Immature natural killer cell (primary cell): ENCODE results near the gene SPP1. TPM values are rescaled to one million over a fixed set of nuclear protein-coding genes. Genes with fewer than 3 reads are reported as not detected.
"Not testable (repeated sequence)": the region's sequence is repeated elsewhere in the genome, so short reads cannot be mapped to it uniquely, and the experiment has no call there.

ENCODE experiments used
- DNase-seq, 3 donors: peaks; one replicate each; pipeline ENCODE4 v3.0.0; 2022; ENCODE audit warnings: mixed read lengths in 1 of 3
- H3K27ac Mint-ChIP-seq, 6 donors: one replicate each; pipeline ENCODE4 v1.8.0; 2020; ENCODE audit warnings: mixed read lengths in 6 of 6, mild to moderate bottlenecking in 5 of 6, inconsistent platforms in 4 of 6, moderate library complexity in 3 of 6
- H3K27me3 Mint-ChIP-seq, 3 donors: one replicate each; pipeline ENCODE4 v1.8.0; 2020 to 2021; ENCODE audit warnings: low read depth in 3 of 3, mild to moderate bottlenecking in 3 of 3, mixed read lengths in 3 of 3, moderate library complexity in 3 of 3, inconsistent platforms in 1 of 3
- H3K36me3 Mint-ChIP-seq, 3 donors: one replicate each; pipeline ENCODE4 v1.8.0; 2020; ENCODE audit warnings: mixed read lengths in 3 of 3, inconsistent platforms in 2 of 3, mild to moderate bottlenecking in 2 of 3
- H3K4me1 Mint-ChIP-seq, 2 donors: one replicate each; pipeline ENCODE4 v1.8.0; 2020; ENCODE audit warnings: inconsistent platforms in 2 of 2, mild to moderate bottlenecking in 2 of 2, mixed read lengths in 2 of 2, moderate library complexity in 1 of 2
- H3K4me3 Mint-ChIP-seq, 5 donors: one replicate each; pipeline ENCODE4 v1.8.0; 2020; ENCODE audit warnings: mild to moderate bottlenecking in 5 of 5, mixed read lengths in 5 of 5, inconsistent platforms in 3 of 5, moderate library complexity in 3 of 5
- H3K9me3 Mint-ChIP-seq, 6 donors: one replicate each; pipeline ENCODE4 v1.8.0; 2020; ENCODE audit warnings: mild to moderate bottlenecking in 6 of 6, mixed read lengths in 6 of 6, inconsistent platforms in 4 of 6, moderate library complexity in 3 of 6
- polyA plus RNA-seq, 3 donors: library from polyadenylated mRNA; unstranded; fragments of 300-500 nt; fragmentation: Illumina TruSeq; gene quantifications; one replicate each; pipeline ENCODE4 v1.2.3, GENCODE V29; 2021

SPP1 gene
- not detected for polyA plus RNA-seq

DNA sequence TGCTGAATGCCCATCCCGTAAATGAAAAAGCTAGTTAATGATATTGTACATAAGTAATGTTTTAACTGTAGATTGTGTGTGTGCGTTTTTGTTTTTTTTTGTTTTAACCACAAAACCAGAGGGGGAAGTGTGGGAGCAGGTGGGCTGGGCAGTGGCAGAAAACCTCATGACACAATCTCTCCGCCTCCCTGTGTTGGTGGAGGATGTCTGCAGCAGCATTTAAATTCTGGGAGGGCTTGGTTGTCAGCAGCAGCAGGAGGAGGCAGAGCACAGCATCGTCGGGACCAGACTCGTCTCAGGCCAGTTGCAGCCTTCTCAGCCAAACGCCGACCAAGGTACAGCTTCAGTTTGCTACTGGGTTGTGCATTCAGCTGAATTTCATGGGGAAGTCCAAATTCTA lies at the start of gene SPP1:
SPP1 (plus strand) TSS at position 249 of the 400 bp plus-strand sequence. CDS start 1,182 bp downstream, outside the sequence.
- no peak within 1 kb of the TSS for H3K27ac Mint-ChIP-seq
- no peaks in the 10 kb centered on the region for H3K36me3 Mint-ChIP-seq
- peak in 2 of 3 donors; percentile 3 for DNase-seq
- H3K4me1 Mint-ChIP-seq, result peaks cover 6 to 14% of the 10 kb centered on the region in 2 donors
- peaks cover 9 to 17% (median 11%) of the 10 kb centered on the region in 3 donors for H3K27me3 Mint-ChIP-seq
- H3K9me3 Mint-ChIP-seq, result peaks cover 0 to 2% (median 0%) of the 10 kb centered on the region in 6 donors
- H3K4me3 Mint-ChIP-seq, result peak within 1 kb of the TSS in 2 of 5 donors; percentile 6 to 23

DNA sequence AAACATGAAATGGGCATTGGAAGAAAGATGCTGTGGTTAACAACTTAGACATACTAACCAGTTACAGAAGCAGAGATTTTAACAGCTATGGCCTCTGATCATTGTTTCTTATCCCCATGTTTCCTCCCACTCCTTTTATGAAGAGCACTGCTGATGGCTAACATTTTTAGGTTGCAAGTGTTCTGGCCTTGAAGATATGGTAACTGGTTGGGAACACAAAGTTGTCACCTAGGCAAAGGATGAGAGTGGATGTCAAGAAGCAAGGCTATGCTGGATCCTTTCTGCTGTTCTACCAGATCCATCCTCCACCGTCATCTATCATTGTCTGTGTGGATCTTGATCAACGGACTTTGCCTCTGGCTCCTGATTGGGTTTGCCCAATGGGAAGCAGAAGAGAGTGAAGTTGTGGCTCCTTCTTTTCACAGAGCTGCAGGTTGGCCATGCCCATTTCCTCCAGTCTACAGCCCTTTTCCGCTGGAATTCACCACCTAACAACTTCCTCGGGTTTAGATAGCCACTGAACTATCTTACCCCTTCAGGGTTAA lies 48.9 kb upstream of the SPP1 start:
- peaks cover 0 to 10% (median 8%) of the 10 kb centered on the region in 3 donors for H3K27me3 Mint-ChIP-seq
- H3K4me1 Mint-ChIP-seq, result no peaks in the 10 kb centered on the region
- no peak overlapping the region for H3K27ac Mint-ChIP-seq
- no peaks in the 10 kb centered on the region for H3K36me3 Mint-ChIP-seq
- H3K9me3 Mint-ChIP-seq, result peaks cover 0 to 4% (median 1%) of the 10 kb centered on the region in 6 donors
- H3K4me3 Mint-ChIP-seq, result no peak overlapping the region
- no peak for DNase-seq

DNA sequence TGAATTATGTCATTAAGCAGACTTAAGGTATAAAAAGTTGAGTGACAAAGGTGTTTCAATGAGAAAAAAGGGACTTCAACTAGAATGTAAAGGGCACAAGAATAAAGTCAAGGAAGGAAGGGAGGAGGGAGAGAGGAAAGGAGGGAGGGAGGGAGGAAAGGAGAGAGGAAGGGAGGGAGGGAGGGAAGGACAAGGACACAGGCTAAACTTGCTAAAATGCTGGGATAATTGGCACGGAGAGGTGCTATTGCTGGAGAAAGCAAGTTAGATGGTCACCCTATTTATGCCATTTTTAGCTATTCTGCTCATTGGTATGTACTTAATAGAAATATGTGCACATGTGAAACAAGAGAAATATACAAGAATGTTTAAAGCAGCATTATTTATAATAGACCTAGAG lies 44.9 kb upstream of the SPP1 start:
- Mint-ChIP-seq H3K27ac (no peak overlapping the region), H3K27me3 (peaks cover 4 to 10% (median 8%) of the 10 kb centered on the region in 3 donors), H3K4me1 (peaks cover 0 to 5% of the 10 kb centered on the region in 2 donors), H3K36me3 (no peaks in the 10 kb centered on the region), H3K4me3 (no peak overlapping the region), H3K9me3 (peaks cover 0 to 7% (median 3%) of the 10 kb centered on the region in 6 donors)
- DNase-seq, result no peak

DNA sequence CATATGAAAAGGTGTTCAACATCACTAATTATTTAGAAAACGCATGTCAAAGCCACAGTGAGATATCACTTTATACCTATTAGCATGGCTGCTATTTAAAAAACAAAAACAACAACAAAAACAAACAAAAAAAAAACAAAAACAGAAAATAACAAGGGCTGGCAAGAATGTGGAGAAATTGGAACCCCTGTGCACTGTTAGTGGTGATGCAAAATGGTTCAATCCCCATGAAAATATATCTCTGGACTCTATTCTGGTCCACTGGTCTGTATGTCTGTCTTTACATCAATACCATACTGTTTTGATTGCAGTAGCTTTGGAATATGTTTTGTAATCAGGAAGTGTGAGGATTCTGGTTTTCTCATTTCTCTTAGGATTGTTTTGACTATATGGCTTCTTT lies 43.6 kb upstream of the SPP1 start:
- no peak overlapping the region for H3K27ac Mint-ChIP-seq
- H3K4me1 Mint-ChIP-seq, result peaks cover 0 to 5% of the 10 kb centered on the region in 2 donors
- peaks cover 4 to 10% (median 8%) of the 10 kb centered on the region in 3 donors for H3K27me3 Mint-ChIP-seq
- DNase-seq, result no peak
- peaks cover 0 to 7% (median 3%) of the 10 kb centered on the region in 6 donors for H3K9me3 Mint-ChIP-seq
- H3K4me3 Mint-ChIP-seq, result no peak overlapping the region
- H3K36me3 Mint-ChIP-seq, result no peaks in the 10 kb centered on the region

DNA sequence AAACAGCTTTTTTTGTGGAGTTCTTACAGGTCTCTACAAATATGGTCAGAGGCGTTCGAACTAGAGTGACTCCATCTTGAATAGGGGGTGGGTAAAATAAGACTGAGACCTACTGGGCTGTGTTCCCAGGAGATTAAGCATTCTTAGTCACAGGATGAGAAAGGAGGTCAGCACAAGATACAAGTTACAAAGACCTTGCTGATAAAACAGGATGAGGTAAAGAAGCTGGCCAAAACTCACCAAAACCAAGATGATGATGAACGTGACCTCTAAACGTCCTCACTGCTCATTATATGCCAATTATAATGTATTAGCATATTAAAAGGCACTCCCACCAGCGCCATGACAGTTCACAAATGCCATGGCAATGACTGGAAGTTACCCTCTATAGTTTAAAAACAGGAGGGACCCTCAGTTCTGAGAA lies 42.8 kb upstream of the SPP1 start:
- no peak for DNase-seq
- peaks cover 4 to 10% (median 8%) of the 10 kb centered on the region in 3 donors for H3K27me3 Mint-ChIP-seq
- no peak overlapping the region for H3K4me3 Mint-ChIP-seq
- H3K27ac Mint-ChIP-seq, result no peak overlapping the region
- no peaks in the 10 kb centered on the region for H3K36me3 Mint-ChIP-seq
- H3K4me1 Mint-ChIP-seq, result peaks cover 0 to 5% of the 10 kb centered on the region in 2 donors
- H3K9me3 Mint-ChIP-seq, result peaks cover 0 to 7% (median 3%) of the 10 kb centered on the region in 6 donors

DNA sequence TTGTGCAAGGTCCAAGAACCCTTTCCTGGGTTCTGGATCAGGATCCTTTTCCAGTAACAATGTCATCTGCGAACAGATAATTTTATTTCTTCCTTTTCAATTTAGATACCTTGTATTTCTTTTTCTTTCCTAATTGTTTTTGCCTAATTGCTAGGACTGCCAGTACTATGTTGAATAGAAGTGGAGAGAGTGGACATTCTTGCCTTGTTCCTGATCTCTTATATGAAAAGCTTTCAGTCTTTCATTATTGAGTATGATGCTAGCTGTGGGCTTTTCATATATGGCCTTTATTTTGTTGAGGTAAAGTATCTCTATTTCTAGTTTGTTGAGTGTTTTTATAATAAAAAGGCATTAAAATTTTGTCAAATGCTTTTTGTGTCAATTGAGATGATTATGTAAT lies 42.2 kb upstream of the SPP1 start:
- H3K4me1 Mint-ChIP-seq, result peaks cover 0 to 5% of the 10 kb centered on the region in 2 donors
- H3K27me3 Mint-ChIP-seq, result peaks cover 4 to 9% (median 8%) of the 10 kb centered on the region in 3 donors
- DNase-seq, result no peak
- H3K27ac Mint-ChIP-seq, result no peak overlapping the region
- peak overlapping the region in 1 of 5 donors; percentile 9 for H3K4me3 Mint-ChIP-seq
- H3K9me3 Mint-ChIP-seq, result peaks cover 0 to 7% (median 3%) of the 10 kb centered on the region in 6 donors
- no peaks in the 10 kb centered on the region for H3K36me3 Mint-ChIP-seq

DNA sequence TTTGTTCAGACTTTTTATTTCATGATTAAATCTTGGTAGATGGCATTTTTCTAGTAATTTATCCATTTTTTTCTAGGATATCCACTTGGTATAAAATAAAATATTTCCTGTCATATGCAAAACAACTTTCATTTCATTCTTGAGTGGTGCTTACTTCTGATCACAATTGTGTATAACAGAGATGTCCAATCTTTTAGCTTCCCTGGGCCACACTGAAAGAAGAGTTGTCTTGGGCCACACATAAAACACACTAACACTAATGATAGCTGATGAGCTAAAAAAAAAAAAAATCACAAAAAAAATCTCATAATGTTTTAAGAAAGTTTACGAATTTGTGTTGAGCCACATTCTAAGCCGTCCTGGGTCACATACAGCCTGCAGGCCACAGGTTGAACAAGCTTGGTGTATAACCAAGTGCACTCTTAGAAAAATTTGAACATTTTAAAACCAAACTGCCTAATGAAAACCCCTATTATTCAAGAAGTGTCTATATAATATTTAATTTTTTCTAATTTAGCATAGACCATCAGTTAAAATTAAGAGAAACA lies 41.3 kb upstream of the SPP1 start:
- Mint-ChIP-seq H3K27me3 (peaks cover 4 to 7% (median 5%) of the 10 kb centered on the region in 3 donors), H3K27ac (no peak overlapping the region), H3K4me1 (peaks cover 0 to 5% of the 10 kb centered on the region in 2 donors), H3K9me3 (peaks cover 0 to 7% (median 3%) of the 10 kb centered on the region in 6 donors), H3K4me3 (no peak overlapping the region), H3K36me3 (no peaks in the 10 kb centered on the region)
- DNase-seq, result no peak

DNA sequence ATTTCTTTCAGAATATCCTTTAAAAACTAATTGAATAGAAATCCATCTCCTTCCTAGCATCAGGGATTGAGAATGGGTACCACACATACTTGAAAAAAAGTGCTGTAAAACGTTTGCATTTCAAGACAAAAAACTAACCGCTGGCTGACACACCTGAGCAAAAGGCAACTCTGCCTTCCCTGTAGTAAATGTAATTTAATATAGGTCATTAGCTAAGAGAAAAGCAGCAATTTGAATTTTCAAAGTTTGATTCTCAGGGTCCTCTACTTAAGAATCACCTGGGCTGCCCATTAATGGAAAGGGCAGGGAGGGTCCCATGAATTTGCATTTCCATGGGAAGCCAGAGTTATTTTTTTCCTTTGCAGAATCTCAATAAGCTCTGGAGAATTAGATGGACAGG lies 40.5 kb upstream of the SPP1 start:
- Mint-ChIP-seq H3K27ac (no peak overlapping the region), H3K4me1 (peaks cover 0 to 5% of the 10 kb centered on the region in 2 donors), H3K36me3 (no peaks in the 10 kb centered on the region)

DNA sequence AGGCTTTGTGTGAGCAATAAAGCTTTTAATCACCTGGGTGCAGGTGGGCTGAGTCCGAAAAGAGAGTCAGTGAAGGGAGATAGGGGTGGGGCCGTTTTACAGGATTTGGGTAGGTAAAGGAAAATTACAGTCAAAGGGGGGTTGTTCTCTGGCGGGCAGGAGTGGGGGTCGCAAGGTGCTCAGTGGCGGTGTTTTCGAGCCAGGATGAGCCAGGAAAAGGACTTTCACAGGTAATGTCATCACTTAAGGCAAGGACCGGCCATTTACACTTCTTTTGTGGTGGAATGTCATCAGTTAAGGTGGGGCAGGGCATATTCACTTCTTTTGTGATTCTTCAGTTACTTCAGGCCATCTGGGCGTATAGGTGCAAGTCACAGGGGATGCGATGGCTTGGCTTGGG lies 39.6 kb upstream of the SPP1 start:
- H3K36me3 Mint-ChIP-seq, H3K4me1 Mint-ChIP-seq, H3K4me3 Mint-ChIP-seq, H3K27ac Mint-ChIP-seq, DNase-seq, H3K9me3 Mint-ChIP-seq, H3K27me3 Mint-ChIP-seq: not testable (repeated sequence)

More for the DNA sequence above, 40.5 kb upstream of the SPP1 start:
- peaks cover 0 to 7% (median 3%) of the 10 kb centered on the region in 6 donors for H3K9me3 Mint-ChIP-seq
- peaks cover under 1 to 7% (median 4%) of the 10 kb centered on the region in 3 donors for H3K27me3 Mint-ChIP-seq
- no peak for DNase-seq
- H3K4me3 Mint-ChIP-seq, result no peak overlapping the region

DNA sequence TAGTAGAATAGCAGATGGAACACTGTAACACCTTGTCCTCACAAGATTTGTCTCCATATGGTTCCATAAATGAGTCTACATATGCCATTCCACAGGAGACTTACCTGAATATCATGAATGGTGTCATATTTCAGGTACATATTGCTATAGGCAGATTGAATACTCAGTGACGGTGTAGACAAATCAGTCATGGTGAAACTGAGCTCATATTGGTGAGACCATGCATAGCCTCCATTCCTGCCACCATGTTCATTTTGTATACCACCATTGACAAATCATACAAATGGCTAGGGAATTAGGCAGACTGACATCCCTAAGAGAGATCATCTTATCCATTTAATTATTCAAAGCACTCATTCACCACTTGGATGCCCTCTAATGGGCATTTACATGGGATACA lies 38.0 kb upstream of the SPP1 start:
- Mint-ChIP-seq H3K9me3 (no peaks in the 10 kb centered on the region), H3K4me3 (no peak overlapping the region), H3K27me3 (peaks cover 2 to 4% (median 3%) of the 10 kb centered on the region in 3 donors), H3K36me3 (no peaks in the 10 kb centered on the region), H3K4me1 (peaks cover 0 to 5% of the 10 kb centered on the region in 2 donors), H3K27ac (no peak overlapping the region)
- DNase-seq, result no peak

DNA sequence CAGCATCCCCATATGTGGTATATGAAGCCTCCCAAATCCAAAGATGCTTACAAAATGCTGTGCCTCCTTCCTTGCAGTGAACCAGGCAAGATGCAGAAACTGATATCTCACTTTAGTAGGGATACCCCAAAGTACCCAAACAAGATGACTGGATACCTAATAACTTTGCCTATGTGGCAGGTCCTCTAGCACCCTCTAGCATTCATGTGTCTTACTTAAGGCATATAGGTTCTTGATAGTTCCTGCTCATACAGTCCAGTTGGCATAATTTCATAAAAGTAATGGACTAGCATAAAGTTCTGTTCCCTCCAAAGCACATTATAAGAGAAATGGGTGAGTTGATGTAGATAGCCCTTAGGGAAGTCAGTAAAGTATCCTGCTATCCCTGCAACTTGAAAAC lies 36.8 kb upstream of the SPP1 start:
- Mint-ChIP-seq H3K27ac (no peak overlapping the region), H3K9me3 (no peaks in the 10 kb centered on the region), H3K4me1 (no peaks in the 10 kb centered on the region), H3K36me3 (no peaks in the 10 kb centered on the region), H3K27me3 (peaks cover 2 to 5% (median 3%) of the 10 kb centered on the region in 3 donors), H3K4me3 (no peak overlapping the region)
- DNase-seq, result no peak

DNA sequence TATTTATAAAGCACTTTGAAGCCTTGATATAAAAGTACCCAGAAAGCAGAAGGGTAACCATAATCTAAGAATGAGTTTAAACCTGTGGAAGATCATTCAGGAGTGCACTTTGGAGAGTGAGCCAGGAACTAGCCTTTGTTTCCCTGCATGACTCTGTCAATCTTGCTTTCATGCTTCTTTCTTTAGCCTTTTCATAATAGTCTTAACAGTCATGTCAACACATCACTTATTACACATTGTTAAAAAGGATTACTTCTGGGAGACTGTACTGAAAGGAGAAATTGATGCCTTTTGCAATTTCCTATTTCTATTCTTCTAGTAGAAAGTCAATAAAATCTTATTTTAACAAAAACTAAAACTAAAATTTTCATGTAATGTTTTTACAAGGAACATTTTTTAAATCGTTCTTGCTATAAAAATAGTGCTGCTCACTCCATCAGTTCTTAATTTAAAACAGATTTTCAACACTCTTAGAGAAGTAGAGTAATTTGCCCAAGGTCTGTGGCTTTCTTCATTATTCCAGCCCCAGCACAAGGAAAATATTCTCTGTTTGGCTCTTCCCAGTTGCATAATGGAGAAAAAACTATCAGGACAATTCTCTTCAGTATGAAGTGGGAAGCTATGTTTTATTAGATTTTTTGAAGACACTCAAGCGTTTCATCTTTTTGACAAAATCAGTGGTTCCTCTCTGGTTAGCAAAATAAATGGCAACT lies 35.4 kb upstream of the SPP1 start:
- no peak overlapping the region for H3K4me3 Mint-ChIP-seq
- peaks cover 0 to 5% (median 2%) of the 10 kb centered on the region in 3 donors for H3K27me3 Mint-ChIP-seq
- DNase-seq, result no peak
- no peaks in the 10 kb centered on the region for H3K9me3 Mint-ChIP-seq
- H3K27ac Mint-ChIP-seq, result no peak overlapping the region
- H3K36me3 Mint-ChIP-seq, result no peaks in the 10 kb centered on the region
- no peaks in the 10 kb centered on the region for H3K4me1 Mint-ChIP-seq

DNA sequence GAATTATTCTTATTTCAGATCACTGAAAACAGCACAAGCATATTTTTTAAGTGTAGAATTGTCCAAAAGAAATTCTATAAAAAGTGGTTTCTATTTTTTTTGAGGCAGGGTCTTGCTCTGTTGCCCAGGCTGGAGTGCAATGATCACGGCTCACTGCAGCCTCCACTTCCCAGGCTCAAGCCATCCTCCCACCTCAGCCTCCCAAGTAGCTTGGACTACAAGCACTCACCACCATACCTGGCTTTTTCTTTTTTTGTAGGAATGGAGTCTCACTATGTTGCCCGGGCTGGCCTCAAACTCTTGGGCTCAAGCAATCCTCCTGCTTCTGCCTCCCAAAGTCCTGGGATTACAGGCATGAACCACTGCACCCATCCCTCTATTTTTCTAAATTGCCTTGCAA lies 34.7 kb upstream of the SPP1 start:
- H3K27ac Mint-ChIP-seq, H3K36me3 Mint-ChIP-seq, H3K4me3 Mint-ChIP-seq, H3K4me1 Mint-ChIP-seq, DNase-seq, H3K9me3 Mint-ChIP-seq, H3K27me3 Mint-ChIP-seq: not testable (repeated sequence)
